CD4-positive, alpha-beta memory T cell (primary cell): ENCODE data around the gene DCHS2. TPM values are rescaled to one million over a fixed set of nuclear protein-coding genes. Genes with fewer than 3 reads are reported as not detected.

Experiments used
- CTCF ChIA-PET: fragments of 350-600 bp; sonication (Branson Sonifier 250); formaldehyde crosslinking; loops from one replicate; lab custom pipeline; 2021; ENCODE audit warnings: inconsistent platforms; ENCODE audit not compliant: partially characterized antibody; lab: Charles Lee
- POLR2A ChIA-PET: fragments of 350-600 bp; sonication (Branson Sonifier 250); formaldehyde crosslinking; loops from one replicate; lab custom pipeline; 2021; ENCODE audit not compliant: partially characterized antibody; lab: Charles Lee
- DNase-seq, 5 donors: peaks; one replicate each; pipeline versions ENCODE4 v3.0.0 to v3.0.0-alpha.2; 2020 to 2022; ENCODE audit warnings: mixed read lengths in 1 of 5
- H3K27ac ChIP-seq: one replicate; pipeline ENCODE4 v1.7.0; 2013; ENCODE audit warnings: low read depth, low read length
- H3K27me3 ChIP-seq: 2 replicates; pipeline ENCODE4 v1.7.0; 2013; ENCODE audit warnings: mild to moderate bottlenecking, low read length, moderate library complexity; ENCODE audit not compliant: insufficient read depth
- H3K36me3 ChIP-seq: 2 replicates; pipeline ENCODE4 v1.7.0; 2013; ENCODE audit warnings: mild to moderate bottlenecking, low read length, moderate library complexity; ENCODE audit not compliant: insufficient read depth
- H3K4me1 ChIP-seq: 2 replicates; pipeline ENCODE4 v1.7.0; 2013; ENCODE audit warnings: mild to moderate bottlenecking, low read length, moderate library complexity; ENCODE audit not compliant: insufficient read depth
- H3K4me3 ChIP-seq, 2 donors: one replicate each; pipeline ENCODE4 v1.7.0; 2013; ENCODE audit warnings: low read length in 2 of 2, mild to moderate bottlenecking in 1 of 2
- H3K9me3 ChIP-seq, 2 donors: one replicate each; pipeline ENCODE4 v1.7.0; 2013; ENCODE audit warnings: low read length in 2 of 2, control low read depth in 1 of 2; ENCODE audit not compliant: control insufficient read depth in 1 of 2
- H3K27ac Mint-ChIP-seq, 7 donors: one replicate each; pipeline ENCODE4 v1.8.0; 2020 to 2021; ENCODE audit warnings: mixed read lengths in 7 of 7, mild to moderate bottlenecking in 6 of 7, inconsistent platforms in 3 of 7, moderate library complexity in 3 of 7
- H3K27me3 Mint-ChIP-seq, 2 donors: one replicate each; pipeline ENCODE4 v1.8.0; 2020 to 2021; ENCODE audit warnings: mixed read lengths in 2 of 2
- H3K36me3 Mint-ChIP-seq, 2 donors: one replicate each; pipeline ENCODE4 v1.8.0; 2020 to 2021; ENCODE audit warnings: mixed read lengths in 2 of 2, inconsistent platforms in 1 of 2, mild to moderate bottlenecking in 1 of 2
- H3K4me1 Mint-ChIP-seq, 4 donors: one replicate each; pipeline ENCODE4 v1.8.0; 2020 to 2021; ENCODE audit warnings: mixed read lengths in 4 of 4, mild to moderate bottlenecking in 1 of 4
- H3K4me3 Mint-ChIP-seq, 8 donors: one replicate each; pipeline ENCODE4 v1.8.0; 2020 to 2021; ENCODE audit warnings: mixed read lengths in 8 of 8, mild to moderate bottlenecking in 7 of 8, moderate library complexity in 6 of 8, inconsistent platforms in 3 of 8
- H3K9me3 Mint-ChIP-seq, 8 donors: one replicate each; pipeline ENCODE4 v1.8.0; 2020 to 2021; ENCODE audit warnings: mixed read lengths in 8 of 8, mild to moderate bottlenecking in 5 of 8, inconsistent platforms in 3 of 8, moderate library complexity in 1 of 8
- intact Hi-C: fragments of 100-400 bp; cut with micrococcal nuclease; formaldehyde crosslinking; loops from one replicate; pipeline ENCODE4 v1.15.1; 2023
- polyA plus RNA-seq, 2 donors: library from polyadenylated mRNA; unstranded; fragments of 300-500 nt; fragmentation: Illumina TruSeq; gene quantifications; one replicate each; pipeline ENCODE4 v1.2.3, GENCODE V29; 2021
- total RNA-seq, 2 experiments: library from RNA; stranded (reverse); gene quantifications; one replicate each; pipeline ENCODE4 v1.2.3, GENCODE V29; 2021

DCHS2 gene
- total and polyA plus RNA-seq, 4 experiments from 2014 or later, result 0.14 to 0.33 (median 0.17) TPM; not detected in 1

DNA sequence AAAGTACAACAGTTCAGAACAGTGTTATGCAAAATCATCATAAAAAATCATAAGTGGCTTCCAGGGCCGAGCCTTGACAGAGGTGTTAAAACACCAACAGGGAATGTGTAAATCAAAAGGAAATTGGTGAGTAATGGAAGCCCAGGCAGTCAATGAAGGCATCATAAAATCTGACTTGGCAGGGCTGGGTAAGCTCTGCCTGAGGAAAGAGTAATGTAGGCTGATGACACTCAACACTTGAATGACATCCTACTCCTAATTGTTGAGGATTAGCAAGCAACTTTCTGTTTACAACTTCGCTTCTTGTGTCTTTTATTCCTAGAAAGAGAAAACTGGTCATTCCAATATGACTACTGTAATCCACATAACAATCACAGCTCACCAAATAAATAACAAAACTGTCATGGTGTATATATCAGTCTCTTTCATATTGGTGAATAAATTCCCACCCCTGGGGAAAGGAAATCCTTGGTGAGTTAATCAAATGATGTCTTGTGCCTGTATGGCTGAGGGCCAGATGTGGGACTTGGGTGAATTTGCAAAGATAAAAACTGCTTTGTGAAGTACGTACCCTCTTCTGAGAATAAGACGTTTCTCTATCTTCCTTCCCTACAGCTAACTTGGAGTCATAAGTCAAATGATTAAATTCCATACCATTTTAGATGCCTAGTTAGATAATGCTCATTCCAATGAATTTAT is 196.8 kb downstream of the DCHS2 start:
- Mint-ChIP-seq H3K27ac (no peak overlapping the region), H3K27me3 (no peaks in the 10 kb centered on the region), H3K36me3 (no peaks in the 10 kb centered on the region), H3K4me3 (no peak overlapping the region), H3K4me1 (no peaks in the 10 kb centered on the region), H3K9me3 (no peaks in the 10 kb centered on the region)
- no peaks in the 10 kb centered on the region for H3K36me3 ChIP-seq
- no peaks in the 10 kb centered on the region for H3K27me3 ChIP-seq
- CTCF ChIA-PET, result no interaction called here
- no peaks in the 10 kb centered on the region for H3K4me1 ChIP-seq
- POLR2A ChIA-PET, result no interaction called here
- no peak for DNase-seq
- intact Hi-C loops, result no loop called here
- H3K9me3 ChIP-seq, result no peaks in the 10 kb centered on the region
- H3K27ac ChIP-seq, result no peak overlapping the region
- H3K4me3 ChIP-seq, result no peak overlapping the region

DNA sequence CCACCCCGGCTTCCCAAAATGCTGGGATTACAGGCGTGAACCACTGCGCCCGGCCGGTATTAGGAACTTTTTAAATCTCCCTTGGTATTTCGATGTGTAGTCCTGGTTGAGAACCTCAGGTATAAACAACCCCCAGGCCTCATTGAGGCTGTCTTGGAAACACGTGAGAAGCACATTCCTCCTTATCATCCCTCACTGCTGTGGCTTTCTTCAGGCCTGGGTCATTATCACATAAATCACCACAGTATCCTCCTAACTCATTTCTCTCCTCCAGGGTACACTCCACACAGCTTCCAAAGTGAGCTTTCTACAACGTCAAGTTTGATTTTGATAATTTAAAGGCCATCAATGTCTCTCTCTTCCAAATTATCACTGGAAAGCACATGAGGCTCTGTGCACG is 198.2 kb downstream of the DCHS2 start:
- Mint-ChIP-seq H3K4me3 (no peak overlapping the region), H3K36me3 (no peaks in the 10 kb centered on the region), H3K27ac (no peak overlapping the region), H3K9me3 (peaks cover 0 to 2% (median 0%) of the 10 kb centered on the region in 8 donors), H3K27me3 (peaks cover 0 to 1% of the 10 kb centered on the region in 2 donors), H3K4me1 (no peaks in the 10 kb centered on the region)
- intact Hi-C loops, result no loop called here
- peak in 1 of 5 donors; percentile 27 for DNase-seq
- Histone ChIP-seq H3K36me3 (no peaks in the 10 kb centered on the region), H3K27ac (no peak overlapping the region), H3K4me1 (no peaks in the 10 kb centered on the region), H3K9me3 (no peaks in the 10 kb centered on the region), H3K27me3 (no peaks in the 10 kb centered on the region), H3K4me3 (no peak overlapping the region)
- POLR2A ChIA-PET, result no interaction called here
- CTCF ChIA-PET, result no interaction called here

- DNase-seq, result no peak
- Mint-ChIP-seq H3K27ac (no peak overlapping the region), H3K9me3 (peaks cover 0 to 2% (median 0%) of the 10 kb centered on the region in 8 donors), H3K4me1 (no peaks in the 10 kb centered on the region), H3K36me3 (no peaks in the 10 kb centered on the region), H3K4me3 (no peak overlapping the region), H3K27me3 (peaks cover 0 to 2% of the 10 kb centered on the region in 2 donors)
- Histone ChIP-seq H3K27me3 (no peaks in the 10 kb centered on the region), H3K4me1 (no peaks in the 10 kb centered on the region), H3K9me3 (no peaks in the 10 kb centered on the region), H3K4me3 (no peak overlapping the region), H3K27ac (no peak overlapping the region), H3K36me3 (no peaks in the 10 kb centered on the region)
- intact Hi-C loops, result no loop called here
- CTCF ChIA-PET, result no interaction called here
- POLR2A ChIA-PET, result no interaction called here
Observed at GRCh38 chr4:154292589-154292988, 199.0 kb downstream of the DCHS2 start.

- Histone ChIP-seq H3K27me3 (no peaks in the 10 kb centered on the region), H3K4me3 (no peak overlapping the region), H3K4me1 (no peaks in the 10 kb centered on the region), H3K9me3 (no peaks in the 10 kb centered on the region), H3K36me3 (no peaks in the 10 kb centered on the region), H3K27ac (no peak overlapping the region)
- POLR2A ChIA-PET, result no interaction called here
- Mint-ChIP-seq H3K4me1 (no peaks in the 10 kb centered on the region), H3K4me3 (no peak overlapping the region), H3K27ac (no peak overlapping the region), H3K36me3 (no peaks in the 10 kb centered on the region), H3K27me3 (peaks cover 0 to 9% of the 10 kb centered on the region in 2 donors), H3K9me3 (peaks cover 0 to 15% (median 7%) of the 10 kb centered on the region in 8 donors)
- intact Hi-C loops, result no loop called here
- CTCF ChIA-PET, result no interaction called here
- no peak for DNase-seq
Observed at GRCh38 chr4:154277172-154277571, 214.4 kb downstream of the DCHS2 start.

GRCh38 chr4:154276496-154276895 is 215.1 kb downstream of the DCHS2 start:
- Histone ChIP-seq H3K27ac (no peak overlapping the region), H3K36me3 (no peaks in the 10 kb centered on the region), H3K27me3 (no peaks in the 10 kb centered on the region), H3K4me1 (no peaks in the 10 kb centered on the region), H3K9me3 (no peaks in the 10 kb centered on the region), H3K4me3 (no peak overlapping the region)
- no peak for DNase-seq
- intact Hi-C loops, result no loop called here
- no peaks in the 10 kb centered on the region for H3K4me1 Mint-ChIP-seq
- CTCF ChIA-PET, result no interaction called here
- peaks cover 0 to 15% (median 7%) of the 10 kb centered on the region in 8 donors for H3K9me3 Mint-ChIP-seq
- POLR2A ChIA-PET, result no interaction called here
- H3K27ac Mint-ChIP-seq, result no peak overlapping the region
- peaks cover 0 to 9% of the 10 kb centered on the region in 2 donors for H3K27me3 Mint-ChIP-seq
- H3K36me3 Mint-ChIP-seq, result no peaks in the 10 kb centered on the region
- H3K4me3 Mint-ChIP-seq, result no peak overlapping the region

GRCh38 chr4:154254999-154255398 is 236.6 kb downstream of the DCHS2 start:
- CTCF ChIA-PET, result no interaction called here
- Mint-ChIP-seq H3K4me1 (peaks cover 0 to 1% (median 0%) of the 10 kb centered on the region in 4 donors), H3K27me3 (peaks cover 0 to 2% of the 10 kb centered on the region in 2 donors), H3K36me3 (no peaks in the 10 kb centered on the region), H3K27ac (no peak overlapping the region), H3K9me3 (peaks cover 0 to 3% (median 0%) of the 10 kb centered on the region in 8 donors), H3K4me3 (no peak overlapping the region)
- no peak overlapping the region for H3K4me3 ChIP-seq
- intact Hi-C loops, result no loop called here
- H3K36me3 ChIP-seq, result no peaks in the 10 kb centered on the region
- POLR2A ChIA-PET, result no interaction called here
- no peak overlapping the region for H3K27ac ChIP-seq
- H3K27me3 ChIP-seq, result no peaks in the 10 kb centered on the region
- DNase-seq, result no peak
- H3K4me1 ChIP-seq, result no peaks in the 10 kb centered on the region
- no peaks in the 10 kb centered on the region for H3K9me3 ChIP-seq

- H3K36me3 ChIP-seq, result no peaks in the 10 kb centered on the region
- Mint-ChIP-seq H3K9me3 (peaks cover 0 to 3% (median 0%) of the 10 kb centered on the region in 8 donors), H3K27ac (no peak overlapping the region), H3K4me3 (no peak overlapping the region), H3K4me1 (no peaks in the 10 kb centered on the region), H3K27me3 (peaks cover 8 to 16% of the 10 kb centered on the region in 2 donors), H3K36me3 (no peaks in the 10 kb centered on the region)
- no peak overlapping the region for H3K4me3 ChIP-seq
- H3K27me3 ChIP-seq, result no peaks in the 10 kb centered on the region
- POLR2A ChIA-PET, result no interaction called here
- H3K4me1 ChIP-seq, result no peaks in the 10 kb centered on the region
- DNase-seq, result no peak
- no peaks in the 10 kb centered on the region for H3K9me3 ChIP-seq
- CTCF ChIA-PET, result no interaction called here
- no peak overlapping the region for H3K27ac ChIP-seq
- intact Hi-C loops, result no loop called here
Observed at GRCh38 chr4:154234576-154234975, 257.0 kb downstream of the DCHS2 start.
